ENCODE results near the gene GPR108. TPM values are rescaled to one million over a fixed set of nuclear protein-coding genes. Genes with fewer than 3 reads are reported as not detected.

The GPR108 gene
- total RNA-seq, 2 donors from 2014 or later, result 61.4 to 67.2 TPM

DNA sequence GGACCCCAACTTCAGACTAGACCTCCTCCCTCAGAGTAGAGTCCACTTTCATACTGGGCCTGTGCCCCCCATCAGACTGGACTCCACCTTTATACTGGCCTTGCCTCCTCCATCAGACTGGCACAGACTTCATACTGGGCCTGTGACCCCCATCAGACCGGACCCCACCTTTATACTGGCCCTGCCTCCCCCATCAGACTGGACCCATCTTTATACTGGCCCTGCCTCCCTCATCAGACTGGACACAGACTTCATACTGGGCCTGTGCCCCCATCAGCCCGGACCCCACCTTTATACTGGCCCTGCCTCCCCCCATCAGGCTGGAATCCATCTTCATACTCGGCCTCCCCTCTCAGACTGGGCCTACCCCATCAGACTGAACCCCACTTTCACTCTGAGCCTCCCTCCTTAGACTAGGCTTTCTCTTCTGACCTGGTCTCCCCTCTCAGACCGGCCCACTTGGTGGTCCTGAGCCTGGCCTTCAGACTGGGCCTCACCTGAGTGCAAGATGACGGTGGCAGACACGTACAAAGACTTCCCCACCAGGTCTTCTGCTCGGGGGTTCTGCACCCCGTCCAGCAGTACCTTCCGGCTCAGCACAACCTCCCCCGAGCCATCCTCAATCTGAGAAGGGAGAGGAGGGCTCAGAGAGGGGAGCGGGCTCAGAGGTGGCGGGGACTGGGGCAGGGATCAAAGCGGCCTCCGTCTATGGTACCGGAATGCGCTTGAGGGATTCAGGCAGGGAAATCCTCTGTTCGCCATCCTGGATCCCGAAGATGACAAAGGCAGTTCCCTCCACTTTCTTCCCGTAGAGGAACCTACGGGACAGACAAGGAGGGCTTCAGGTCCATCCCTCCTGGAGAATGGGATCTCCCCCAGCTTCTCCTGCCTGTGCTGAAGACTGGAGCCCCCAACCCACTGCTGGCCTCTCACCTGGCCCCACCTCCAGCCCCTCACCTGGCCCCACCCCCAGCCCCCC lies 24.4 kb downstream of the GPR108 start:
- Mint-ChIP-seq H3K4me1 (peaks cover 9% of the 10 kb centered on the region), H3K4me3 (no peak overlapping the region), H3K27ac (no peak overlapping the region), H3K9me3 (peaks cover 8% of the 10 kb centered on the region), H3K27me3 (ENCODE audit: insufficient read depth) (peaks cover 43% of the 10 kb centered on the region), H3K36me3 (ENCODE audit: low read depth) (no peaks in the 10 kb centered on the region)
- H3K4me3 ChIP-seq (ENCODE audit: low read length), result no peak overlapping the region
- H3K9ac ChIP-seq (ENCODE audit: extremely low read depth, low read length, poor library complexity, severe bottlenecking), result no peak overlapping the region
- peaks cover 10% of the 10 kb centered on the region for H3K27me3 ChIP-seq (ENCODE audit: control insufficient read depth, insufficient read depth, low read length, poor library complexity, severe bottlenecking)
- no peak for TF ChIP-seq CTCF (conservative IDR thresholded peaks at IDR 0.05)
- WGBS, 2 experiments (ENCODE audit: insufficient coverage in 1 of 2, insufficient read length in 1 of 2), result 91% methylated on average over 8 to 20 of the region's 20 CpGs
- no peak for DNase-seq
- peaks cover 5% of the 10 kb centered on the region for H3K9me3 ChIP-seq (ENCODE audit: control insufficient read depth, low read length)
- H3K27ac ChIP-seq (ENCODE audit: low read depth, low read length), result no peak overlapping the region
- no peaks in the 10 kb centered on the region for H3K4me1 ChIP-seq (ENCODE audit: control insufficient read depth, insufficient read depth, low read length)
- H3K36me3 ChIP-seq (ENCODE audit: control insufficient read depth, insufficient read depth, low read length), result no peaks in the 10 kb centered on the region

DNA sequence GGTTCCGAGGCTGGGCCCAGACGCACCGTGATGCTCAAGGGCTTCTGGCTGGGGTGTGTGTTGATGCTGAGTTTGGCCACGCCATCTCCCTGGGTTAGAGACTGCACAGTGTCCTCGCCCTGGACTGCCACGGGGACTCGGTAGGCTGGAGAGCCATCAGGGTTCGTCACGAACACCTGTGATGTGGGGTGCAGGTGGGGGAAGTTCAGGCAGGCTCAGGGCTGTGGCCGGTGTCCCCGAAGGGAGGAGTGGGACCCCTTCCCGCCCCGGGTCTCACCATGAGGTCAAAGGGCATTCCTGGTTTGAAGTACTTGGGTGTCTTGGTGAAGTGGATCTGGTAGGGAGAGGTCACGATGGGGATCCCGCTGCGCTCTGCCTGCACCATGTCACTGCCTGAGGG lies 25.1 kb downstream of the GPR108 start:
- peaks cover 41% of the 10 kb centered on the region for H3K27me3 Mint-ChIP-seq (ENCODE audit: insufficient read depth)
- WGBS, 2 experiments (ENCODE audit: insufficient coverage in 1 of 2, insufficient read length in 1 of 2), result 90 to 97% methylated on average over 7 to 16 of the region's 16 CpGs

GRCh38 chr19:6711605-6712004 lies 25.8 kb downstream of the GPR108 start:
- no peaks in the 10 kb centered on the region for H3K9me3 Mint-ChIP-seq
- Histone ChIP-seq H3K4me3 (ENCODE audit: low read length) (no peak overlapping the region), H3K27me3 (ENCODE audit: control insufficient read depth, insufficient read depth, low read length, poor library complexity, severe bottlenecking) (peaks cover 10% of the 10 kb centered on the region), H3K9me3 (ENCODE audit: control insufficient read depth, low read length) (no peaks in the 10 kb centered on the region), H3K9ac (ENCODE audit: extremely low read depth, low read length, poor library complexity, severe bottlenecking) (no peak overlapping the region), H3K27ac (ENCODE audit: low read depth, low read length) (no peak overlapping the region), H3K36me3 (ENCODE audit: control insufficient read depth, insufficient read depth, low read length) (no peaks in the 10 kb centered on the region), H3K4me1 (ENCODE audit: control insufficient read depth, insufficient read depth, low read length) (no peaks in the 10 kb centered on the region)
- H3K4me3 Mint-ChIP-seq, result no peak overlapping the region
- 82 to 94% methylated on average over 5 to 10 of the region's 10 CpGs for WGBS, 2 experiments (ENCODE audit: insufficient coverage in 1 of 2, insufficient read length in 1 of 2)
- no peak overlapping the region for H3K27ac Mint-ChIP-seq
- TF ChIP-seq CTCF (conservative IDR thresholded peaks at IDR 0.05), result no peak
- H3K4me1 Mint-ChIP-seq, result peaks cover 9% of the 10 kb centered on the region
- no peak for DNase-seq
- H3K27me3 Mint-ChIP-seq (ENCODE audit: insufficient read depth), result peaks cover 41% of the 10 kb centered on the region
- no peaks in the 10 kb centered on the region for H3K36me3 Mint-ChIP-seq (ENCODE audit: low read depth)

More for the DNA sequence above, 25.1 kb downstream of the GPR108 start:
- H3K4me3 ChIP-seq (ENCODE audit: low read length), result no peak overlapping the region
- Mint-ChIP-seq H3K36me3 (ENCODE audit: low read depth) (no peaks in the 10 kb centered on the region), H3K27ac (no peak overlapping the region), H3K9me3 (peaks cover under 1% of the 10 kb centered on the region), H3K4me3 (no peak overlapping the region), H3K4me1 (peaks cover 9% of the 10 kb centered on the region)
- no peaks in the 10 kb centered on the region for H3K4me1 ChIP-seq (ENCODE audit: control insufficient read depth, insufficient read depth, low read length)
- peaks cover 10% of the 10 kb centered on the region for H3K27me3 ChIP-seq (ENCODE audit: control insufficient read depth, insufficient read depth, low read length, poor library complexity, severe bottlenecking)
- H3K9ac ChIP-seq (ENCODE audit: extremely low read depth, low read length, poor library complexity, severe bottlenecking), result no peak overlapping the region
- TF ChIP-seq CTCF (conservative IDR thresholded peaks at IDR 0.05), result no peak
- no peaks in the 10 kb centered on the region for H3K9me3 ChIP-seq (ENCODE audit: control insufficient read depth, low read length)
- no peaks in the 10 kb centered on the region for H3K36me3 ChIP-seq (ENCODE audit: control insufficient read depth, insufficient read depth, low read length)
- no peak for DNase-seq
- no peak overlapping the region for H3K27ac ChIP-seq (ENCODE audit: low read depth, low read length)
